IMR-90 (cell line): ENCODE results near the gene NEO1. TPM values are rescaled to one million over a fixed set of nuclear protein-coding genes. Genes with fewer than 3 reads are reported as not detected.

Experiments used
- ATAC-seq: fragments of 200-7000 bp; cut with Tn5 transposase; 2 replicates; pipeline ENCODE4 v1.9.1; 2020; ENCODE audit warnings: low read depth, mild to moderate bottlenecking, moderate library complexity
- BruUV-seq: library from RNA; stranded (reverse); fragments of 400-500 nt; replicated peaks from 2 replicates; lab custom pipeline; 2021; lab: Mats Ljungman, UMichigan
- CTCF ChIA-PET: fragments of 300-600 bp; formaldehyde crosslinking; extraction: SDS; loops from one replicate; lab custom pipeline; 2021; ENCODE audit warnings: antibody characterized with exemption; lab: Yijun Ruan, JAX
- POLR2A ChIA-PET: fragments of 300-600 bp; sonication (Branson Sonifier 250); formaldehyde crosslinking; loops from one replicate; lab custom pipeline; 2022; ENCODE audit warnings: antibody characterized with exemption; ENCODE audit not compliant: unreplicated experiment; lab: Charles Lee
- DNase-seq: peaks from one replicate; pipeline ENCODE4 v3.0.0; 2013
- H2AFZ ChIP-seq: replicated peaks from 2 replicates; pipeline ENCODE3; 2013; ENCODE audit warnings: low read length, mild to moderate bottlenecking; ENCODE audit not compliant: poor library complexity
- H2AK5ac ChIP-seq: 2 replicates; pipeline ENCODE4 v1.6.1; 2013; ENCODE audit warnings: low read depth, low read length, inconsistent platforms
- H2AK9ac ChIP-seq: replicated peaks from 2 replicates; pipeline ENCODE3; 2013; ENCODE audit warnings: mild to moderate bottlenecking, low read depth, low read length, moderate library complexity; ENCODE audit not compliant: poor library complexity
- H2BK120ac ChIP-seq: 2 replicates; pipeline ENCODE4 v1.6.1; 2013; ENCODE audit warnings: low read depth, low read length, inconsistent platforms
- H2BK15ac ChIP-seq: 3 replicates; pipeline ENCODE4 v1.6.1; 2013; ENCODE audit warnings: low read depth, low read length, inconsistent platforms
- H2BK20ac ChIP-seq: 2 replicates; pipeline ENCODE4 v1.6.1; 2013; ENCODE audit warnings: low read depth, mild to moderate bottlenecking, inconsistent platforms, low read length, moderate library complexity
- H2BK5ac ChIP-seq: 2 replicates; pipeline ENCODE4 v1.6.1; 2013; ENCODE audit warnings: mild to moderate bottlenecking, low read depth, low read length, inconsistent platforms; ENCODE audit not compliant: poor library complexity, severe bottlenecking
- H3K14ac ChIP-seq: replicated peaks from 2 replicates; pipeline ENCODE4 v1.6.1; 2013; ENCODE audit warnings: low read depth, low read length, inconsistent platforms
- H3K18ac ChIP-seq: 2 replicates; pipeline ENCODE4 v1.6.1; 2013; ENCODE audit warnings: low read depth, low read length, control low read depth
- H3K23ac ChIP-seq: 2 replicates; pipeline ENCODE4 v1.6.1; 2013; ENCODE audit warnings: low read depth, low read length, inconsistent platforms
- H3K27ac ChIP-seq: 2 replicates; pipeline ENCODE4 v1.5.1; 2013; ENCODE audit warnings: mild to moderate bottlenecking, control low read depth, low read length; ENCODE audit not compliant: insufficient read depth
- H3K27me3 ChIP-seq: 2 replicates; pipeline ENCODE4 v1.6.1; 2013; ENCODE audit warnings: low read length; ENCODE audit not compliant: control insufficient read depth, insufficient read depth
- H3K36me3 ChIP-seq: 2 replicates; pipeline ENCODE4 v1.6.1; 2013; ENCODE audit warnings: low read length, mixed read lengths; ENCODE audit not compliant: control insufficient read depth, insufficient read depth
- H3K4ac ChIP-seq: 2 replicates; pipeline ENCODE4 v1.6.1; 2013; ENCODE audit warnings: low read depth, low read length, inconsistent platforms
- H3K4me1 ChIP-seq: 2 replicates; pipeline ENCODE4 v1.6.1; 2013; ENCODE audit warnings: low read length, mixed read lengths; ENCODE audit not compliant: control insufficient read depth, insufficient read depth
- H3K4me2 ChIP-seq: 2 replicates; pipeline ENCODE4 v1.6.1; 2013; ENCODE audit warnings: low read depth, mild to moderate bottlenecking, control low read depth, low read length, moderate library complexity
- H3K4me3 ChIP-seq: 2 replicates; pipeline ENCODE4 v1.5.1; 2013; ENCODE audit warnings: low read depth, mild to moderate bottlenecking, control low read depth, low read length, moderate library complexity; ENCODE audit not compliant: insufficient read depth
- H3K56ac ChIP-seq: 2 replicates; pipeline ENCODE4 v1.6.1; 2013; ENCODE audit warnings: low read length, inconsistent platforms; ENCODE audit not compliant: insufficient read depth; ENCODE audit errors: extremely low read depth
- H3K79me1 ChIP-seq, 2 experiments: 2 replicates each; pipeline ENCODE4 v1.6.1; 2013; ENCODE audit warnings: low read length in 2 of 2, inconsistent platforms in 1 of 2, low read depth in 1 of 2
- H3K9ac ChIP-seq: 2 replicates; pipeline ENCODE4 v1.6.1; 2013; ENCODE audit warnings: low read depth, low read length, control low read depth
- H3K9me1 ChIP-seq: 2 replicates; pipeline ENCODE4 v1.6.1; 2013; ENCODE audit warnings: low read length, inconsistent platforms; ENCODE audit not compliant: insufficient read depth
- H3K9me3 ChIP-seq: 2 replicates; pipeline ENCODE4 v1.6.1; 2013; ENCODE audit warnings: low read length; ENCODE audit not compliant: control insufficient read depth, insufficient read depth
- H4K20me1 ChIP-seq: 2 replicates; pipeline ENCODE4 v1.6.1; 2013; ENCODE audit warnings: low read length, inconsistent platforms; ENCODE audit not compliant: insufficient read depth
- H4K5ac ChIP-seq: 2 replicates; pipeline ENCODE4 v1.6.1; 2013; ENCODE audit warnings: mild to moderate bottlenecking, low read depth, low read length, control low read depth
- H4K8ac ChIP-seq, 2 experiments: 2 replicates each; pipeline ENCODE4 v1.6.1; 2013; ENCODE audit warnings: low read depth in 2 of 2, low read length in 2 of 2, control low read depth in 1 of 2, inconsistent platforms in 1 of 2
- H4K91ac ChIP-seq: 2 replicates; pipeline ENCODE4 v1.6.1; 2013; ENCODE audit warnings: low read depth, low read length, inconsistent platforms; ENCODE audit not compliant: insufficient read depth
- CHD1 ChIP-seq: IDR thresholded peaks from 2 replicates; pipeline ENCODE4 v1.6.1; 2012; ENCODE audit warnings: low read depth, low read length, improper control_type of control experiment
- RCOR1 ChIP-seq: IDR thresholded peaks from 2 replicates; pipeline ENCODE4 v1.6.1; 2012; ENCODE audit warnings: mild to moderate bottlenecking, low read length, improper control_type of control experiment; ENCODE audit not compliant: insufficient replicate concordance
- RFX5 ChIP-seq: IDR thresholded peaks from 2 replicates; pipeline ENCODE4 v1.8.0; 2012; ENCODE audit warnings: low read depth, mild to moderate bottlenecking, low read length, moderate library complexity
- WGBS, 2 experiments: methylation state at CpG; one replicate each; pipeline versions ENCODE4 v1.1.5 to v1.1.7; 2013; ENCODE audit warnings: missing lambda C conversion rate in 2 of 2; ENCODE audit not compliant: insufficient read length in 1 of 2; ENCODE audit errors: extremely low coverage in 2 of 2; 5-methylcytosine and 5-hydroxymethylcytosine counted together
- dilution Hi-C: fragments of 300-500 bp; cut with HindIII; formaldehyde crosslinking; loops from one replicate; pipeline ENCODE4 v1.14.3; 2018; ENCODE audit warnings: low sequenced_read_pairs; ENCODE audit not compliant: unreplicated experiment
- in situ Hi-C: fragments of 300-500 bp; cut with MboI; formaldehyde crosslinking; loops from 3 replicates; pipeline ENCODE4 v1.14.3; 2019; ENCODE audit warnings: low sequenced_read_pairs, inconsistent platforms, mixed read lengths
- intact Hi-C: fragments of 100-400 bp; cut with micrococcal nuclease; formaldehyde crosslinking; loops from 2 replicates; pipeline ENCODE4 v1.10.0; 2022
- polyA plus RNA-seq, 3 experiments: library from polyadenylated mRNA; depleted of rRNA; stranded (reverse); fragments of >200 nt; gene quantifications; 2 replicates each; pipeline ENCODE4 v1.2.3, GENCODE V29; 2012; ENCODE audit warnings: low replicate concordance in 1 of 3
- total RNA-seq: library from RNA; depleted of rRNA; stranded (reverse); fragments of >200 nt; gene quantifications from 2 replicates; pipeline ENCODE4 v1.2.3, GENCODE V29; 2012
- TF ChIP-seq, protein P1 (sequence below): fragments of 150-350 bp; IDR thresholded peaks from 2 replicates; pipeline ENCODE4 v1.6.1; 2017; ENCODE audit warnings: mild to moderate bottlenecking, antibody characterized with exemption, low read length, low read depth

The NEO1 gene
- total and polyA plus RNA-seq, 2 of the 4 experiments (the other 2 are of a cell fraction) = 16.3 to 18.5 TPM

DNA sequence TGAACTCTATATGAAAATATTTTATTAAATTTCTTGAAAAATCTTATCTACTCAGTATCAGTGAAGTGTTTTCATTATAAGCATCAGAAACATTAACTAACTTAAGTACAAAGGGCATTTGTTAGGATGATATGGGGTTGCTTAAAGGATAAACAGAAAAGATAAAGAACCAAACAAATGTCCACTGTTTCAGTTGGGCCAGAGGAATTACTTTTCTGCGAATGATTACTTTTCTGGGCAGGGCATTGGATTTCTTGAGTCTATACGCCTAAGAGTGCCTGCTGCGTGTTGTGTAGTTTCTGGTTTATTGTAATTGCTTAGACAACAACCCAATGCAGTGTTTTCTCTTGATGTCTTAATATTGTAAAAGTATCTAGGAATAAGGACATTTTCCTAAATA lies 52.8 kb downstream of the NEO1 start:
- Histone ChIP-seq H3K4me3 (no peak overlapping the region), H3K9me3 (no peaks in the 10 kb centered on the region), H4K20me1 (peaks cover 3% of the 10 kb centered on the region), H3K56ac (no peak overlapping the region), H4K8ac (no peak overlapping the region), H2AFZ (no peak overlapping the region), H3K36me3 (no peaks in the 10 kb centered on the region), H2BK120ac (no peak overlapping the region), H2BK5ac (no peak overlapping the region), H4K91ac (no peak overlapping the region), H4K5ac (no peak overlapping the region), H2AK9ac (no peak overlapping the region), H3K9me1 (no peaks in the 10 kb centered on the region), H3K23ac (no peak overlapping the region), H2AK5ac (no peak overlapping the region), H3K4ac (no peak overlapping the region), H3K9ac (no peak overlapping the region), H2BK20ac (no peak overlapping the region), H3K27ac (no peak overlapping the region), H3K18ac (no peak overlapping the region), H3K14ac (no peak overlapping the region), H2BK15ac (no peak overlapping the region), H3K79me1 (peaks cover 5 to 13% of the 10 kb centered on the region in 2 experiments; a peak in 3 of 4 replicates), H3K4me2 (no peak overlapping the region), H3K27me3 (no peaks in the 10 kb centered on the region), H3K4me1 (no peaks in the 10 kb centered on the region)
- intact Hi-C loops (no loop called here), dilution Hi-C loops (no loop called here), in situ Hi-C loops (no loop called here)
- DNase-seq = no peak
- ChIA-PET CTCF (no interaction called here), POLR2A (no interaction called here)
- no TSS peak for BruUV-seq
- no peak for ATAC-seq
- WGBS, 2 experiments = no CpG with 5 or more reads among the region's 3 CpGs
- no peak for TF ChIP-seq RFX5
- no peak for TF ChIP-seq RCOR1
- TF ChIP-seq CHD1 = no peak
- TF ChIP-seq, protein P1, sequence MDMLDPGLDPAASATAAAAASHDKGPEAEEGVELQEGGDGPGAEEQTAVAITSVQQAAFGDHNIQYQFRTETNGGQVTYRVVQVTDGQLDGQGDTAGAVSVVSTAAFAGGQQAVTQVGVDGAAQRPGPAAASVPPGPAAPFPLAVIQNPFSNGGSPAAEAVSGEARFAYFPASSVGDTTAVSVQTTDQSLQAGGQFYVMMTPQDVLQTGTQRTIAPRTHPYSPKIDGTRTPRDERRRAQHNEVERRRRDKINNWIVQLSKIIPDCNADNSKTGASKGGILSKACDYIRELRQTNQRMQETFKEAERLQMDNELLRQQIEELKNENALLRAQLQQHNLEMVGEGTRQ = no peak
